ENCODE results near the gene NUDT5.

GRCh38 chr10:12191715-12192114 is 4.0 kb downstream of the NUDT5 start:
- TF ChIP-seq CTCF (conservative IDR thresholded peaks at IDR 0.05; ENCODE audit: low read length) (no peak), EZH2phosphoT487 (IDR thresholded peaks at IDR 0.05; ENCODE audit: borderline replicate concordance) (no peak)
